Measurements from ENCODE around the gene OBSL1. TPM values are rescaled to one million over a fixed set of nuclear protein-coding genes. Genes with fewer than 3 reads are reported as not detected.

The OBSL1 gene
- total RNA-seq, 3 donors from 2014 or later: 69.2 to 91.9 (median 73.1) TPM

Other genes starting within 250 kb of the OBSL1 start
- not detected for gene RESP18, start 238.8 kb downstream of the OBSL1 start, total RNA-seq
- 10 to 100 TPM; 49.8 to 81.9 (median 79.0) TPM for gene DNPEP, start 183.6 kb downstream of the OBSL1 start, total RNA-seq
- 10 to 100 TPM; 17.1 to 29.6 (median 29.5) TPM for gene DES, start 153.2 kb downstream of the OBSL1 start, total RNA-seq
- 10 to 100 TPM in 2 of 3 donors, under 1 TPM in 1; 0.32 to 36.6 (median 21.0) TPM for gene SPEG, start 136.7 kb downstream of the OBSL1 start, total RNA-seq
- gene GMPPA, start 72.6 kb downstream of the OBSL1 start, total RNA-seq: 10 to 100 TPM; 15.7 to 33.4 (median 29.7) TPM
- gene ASIC4, start 57.1 kb downstream of the OBSL1 start, total RNA-seq: under 1 TPM in 1 of 3 donors, not detected in 2; 0.44 TPM
- gene CHPF, start 27.7 kb downstream of the OBSL1 start, total RNA-seq: 10 to 100 TPM; 46.5 to 58.9 (median 49.0) TPM
- 1 to 10 TPM; 1.6 to 1.9 (median 1.8) TPM for gene TMEM198, start 27.5 kb downstream of the OBSL1 start, total RNA-seq
- gene INHA, start 771 bp upstream of the OBSL1 start, total RNA-seq: under 1 TPM in 2 of 3 donors, not detected in 1; 0.64 to 0.73 TPM
- 10 to 100 TPM; 11.2 to 16.7 (median 15.7) TPM for gene STK11IP, start 26.3 kb upstream of the OBSL1 start, total RNA-seq
- gene SLC4A3, start 56.1 kb upstream of the OBSL1 start, total RNA-seq: 1 to 10 TPM; 2.1 to 4.7 (median 4.6) TPM